BE2C (cell line): Measurements from ENCODE around the gene CPNE4.
A peak's percentile ranks its signal among the peaks of the same experiment; 100 is the strongest.

Source experiments
- DNase-seq: peaks from one replicate; pipeline ENCODE4 v3.0.0-alpha.2; 2020
- H3K27me3 ChIP-seq: fragments of 250-450 bp; sonication (Bioruptor Pico); 2 replicates; pipeline ENCODE4 v1.5.1; 2020; ENCODE audit warnings: mild to moderate bottlenecking
- H3K36me3 ChIP-seq: fragments of 250-450 bp; sonication (Bioruptor Pico); 2 replicates; pipeline ENCODE4 v1.5.1; 2020; ENCODE audit warnings: mild to moderate bottlenecking
- H3K4me1 ChIP-seq: fragments of 250-450 bp; sonication (Bioruptor Pico); 2 replicates; pipeline ENCODE4 v1.5.1; 2020
- H3K4me3 ChIP-seq: 2 replicates; pipeline ENCODE4 v1.5.1; 2011; ENCODE audit warnings: low read depth, low read length
- H3K9me3 ChIP-seq: fragments of 250-450 bp; sonication (Bioruptor Pico); 2 replicates; pipeline ENCODE4 v1.5.1; 2020
- CTCF ChIP-seq: IDR thresholded peaks from 2 replicates; pipeline ENCODE4 v1.5.1; 2012; ENCODE audit warnings: mild to moderate bottlenecking, low read depth, low read length

Gene CPNE4

GRCh38 chr3:131762981-131763564 lies 271.7 kb downstream of the CPNE4 start:
- no peak overlapping the region for H3K4me3 ChIP-seq
- H3K4me1 ChIP-seq, result peaks cover 7% of the 10 kb centered on the region
- no peaks in the 10 kb centered on the region for H3K27me3 ChIP-seq
- no peak for DNase-seq
- no peak for TF ChIP-seq CTCF
- no peaks in the 10 kb centered on the region for H3K9me3 ChIP-seq
- no peaks in the 10 kb centered on the region for H3K36me3 ChIP-seq

- peak; percentile 12 for DNase-seq
- H3K36me3 ChIP-seq, result no peaks in the 10 kb centered on the region
- H3K9me3 ChIP-seq, result 0 out of 2 replicates have a peak, but pooled peaks cover 2% of the 10 kb centered on the region
- no peaks in the 10 kb centered on the region for H3K27me3 ChIP-seq
- H3K4me1 ChIP-seq, result peaks cover 7% of the 10 kb centered on the region
- no peak overlapping the region for H3K4me3 ChIP-seq
- peak; percentile 29; the same call in 1 of the 2 replicates for TF ChIP-seq CTCF
Measured at GRCh38 chr3:131756405-131756804, 278.4 kb downstream of the CPNE4 start.

GRCh38 chr3:131755380-131755779 lies 279.4 kb downstream of the CPNE4 start:
- no peaks in the 10 kb centered on the region for H3K36me3 ChIP-seq
- H3K27me3 ChIP-seq, result no peaks in the 10 kb centered on the region
- H3K9me3 ChIP-seq, result 0 out of 2 replicates have a peak, but pooled peaks cover 2% of the 10 kb centered on the region
- H3K4me3 ChIP-seq, result no peak overlapping the region
- peaks cover 7% of the 10 kb centered on the region for H3K4me1 ChIP-seq
- no peak for DNase-seq
- TF ChIP-seq CTCF, result no peak

- H3K27me3 ChIP-seq, result no peaks in the 10 kb centered on the region
- peaks cover 7% of the 10 kb centered on the region for H3K4me1 ChIP-seq
- H3K36me3 ChIP-seq, result no peaks in the 10 kb centered on the region
- DNase-seq, result no peak
- no peak overlapping the region for H3K4me3 ChIP-seq
- H3K9me3 ChIP-seq, result no peaks in the 10 kb centered on the region
- TF ChIP-seq CTCF, result no peak
Measured at GRCh38 chr3:131750256-131750655, 284.6 kb downstream of the CPNE4 start.

GRCh38 chr3:131749826-131750225 lies 285.0 kb downstream of the CPNE4 start:
- Histone ChIP-seq H3K36me3 (no peaks in the 10 kb centered on the region), H3K9me3 (no peaks in the 10 kb centered on the region), H3K27me3 (no peaks in the 10 kb centered on the region), H3K4me3 (no peak overlapping the region), H3K4me1 (peaks cover 7% of the 10 kb centered on the region)
- no peak for TF ChIP-seq CTCF
- DNase-seq, result no peak

GRCh38 chr3:131747466-131747865 lies 287.3 kb downstream of the CPNE4 start:
- DNase-seq, result no peak

More at GRCh38 chr3:131747466-131747865, 287.3 kb downstream of the CPNE4 start:
- Histone ChIP-seq H3K9me3 (no peaks in the 10 kb centered on the region), H3K4me1 (peaks cover 12% of the 10 kb centered on the region), H3K36me3 (no peaks in the 10 kb centered on the region), H3K4me3 (no peak overlapping the region), H3K27me3 (no peaks in the 10 kb centered on the region)
- TF ChIP-seq CTCF, result no peak
